Stimulated activated naive CD8-positive, alpha-beta T cell treated with anti-CD3 and anti-CD28 coated beads, Interleukin-15, Interleukin-2, amounts not matched to agents 100 ng/mL and 50 ng/mL, for 24 hours (primary cell): ENCODE data around the gene NOD2.

Experiments used
- H3K27ac Mint-ChIP-seq: one replicate; pipeline ENCODE4 v1.8.0; 2021; ENCODE audit warnings: mild to moderate bottlenecking, mixed read lengths
- H3K27me3 Mint-ChIP-seq: one replicate; pipeline ENCODE4 v1.8.0; 2021; ENCODE audit warnings: mixed read lengths
- H3K36me3 Mint-ChIP-seq: one replicate; pipeline ENCODE4 v1.8.0; 2021; ENCODE audit warnings: low read depth, mixed read lengths
- H3K4me1 Mint-ChIP-seq: one replicate; pipeline ENCODE4 v1.8.0; 2021; ENCODE audit warnings: low read depth, mixed read lengths
- H3K4me3 Mint-ChIP-seq: one replicate; pipeline ENCODE4 v1.8.0; 2021; ENCODE audit warnings: mild to moderate bottlenecking, mixed read lengths
- H3K9me3 Mint-ChIP-seq: one replicate; pipeline ENCODE4 v1.8.0; 2021; ENCODE audit warnings: mixed read lengths

Gene NOD2

DNA sequence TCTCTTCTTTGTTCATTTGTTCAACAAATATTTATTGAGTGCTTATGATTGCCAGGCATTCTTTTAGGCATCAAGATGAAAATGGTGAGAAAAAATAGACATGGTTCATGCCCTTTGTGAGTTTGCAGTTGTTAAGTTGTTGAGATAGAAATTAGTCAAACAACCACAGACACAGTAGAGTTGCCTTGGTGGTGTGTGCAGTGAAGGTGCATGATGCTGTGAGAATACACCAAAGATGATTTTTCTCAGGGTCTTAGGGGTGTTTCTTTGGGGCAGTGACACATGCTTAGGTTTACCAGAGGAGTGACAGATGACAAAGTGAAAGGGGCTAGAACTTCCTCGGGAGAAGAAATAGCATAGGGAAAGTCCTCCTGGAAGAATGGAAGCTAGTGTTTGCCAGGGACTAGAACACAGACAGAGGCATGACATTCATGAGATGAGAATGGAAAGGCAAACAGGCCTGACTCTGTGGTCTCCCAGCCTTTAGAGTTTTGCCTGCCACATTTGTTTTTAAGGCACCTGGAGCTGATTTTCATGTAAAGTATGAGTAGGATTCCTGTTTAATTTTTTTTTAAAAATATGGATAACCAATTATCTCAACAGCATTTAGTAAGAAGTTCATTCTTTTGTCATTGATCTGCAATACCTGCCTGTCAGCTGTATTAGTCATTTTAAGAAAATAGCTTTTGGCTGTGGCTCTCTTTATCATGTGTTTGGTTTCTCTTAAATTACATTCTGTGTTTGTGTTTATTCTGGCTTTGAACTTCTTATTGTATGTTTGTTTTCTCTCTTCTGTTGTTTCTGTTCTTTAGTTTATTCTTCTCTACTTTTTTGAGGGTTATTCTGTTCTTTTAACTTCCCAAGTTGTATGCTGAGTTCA lies 85.1 kb downstream of the NOD2 start:
- Mint-ChIP-seq H3K36me3 (peaks cover 56% of the 10 kb centered on the region), H3K27me3 (no peaks in the 10 kb centered on the region), H3K27ac (peak overlapping the region; percentile 56), H3K4me3 (no peak overlapping the region), H3K9me3 (no peaks in the 10 kb centered on the region), H3K4me1 (peaks cover 63% of the 10 kb centered on the region)

DNA sequence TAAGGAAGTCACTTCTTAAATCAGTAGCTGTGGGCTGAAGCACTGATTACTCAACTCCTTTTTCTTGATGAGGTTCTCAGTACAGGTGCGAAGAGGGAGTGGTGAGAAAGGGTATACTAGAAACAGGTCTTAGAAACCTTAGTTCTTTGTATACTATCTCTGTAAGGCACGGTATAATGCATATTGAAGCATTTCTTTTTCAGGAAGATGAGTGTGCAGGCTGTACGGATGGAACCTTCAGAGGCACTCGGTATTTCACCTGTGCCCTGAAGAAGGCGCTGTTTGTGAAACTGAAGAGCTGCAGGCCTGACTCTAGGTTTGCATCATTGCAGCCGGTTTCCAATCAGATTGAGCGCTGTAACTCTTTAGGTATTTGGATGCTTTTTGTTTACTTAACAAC lies 87.6 kb downstream of the NOD2 start:
- H3K36me3 Mint-ChIP-seq = peaks cover 69% of the 10 kb centered on the region
- H3K27me3 Mint-ChIP-seq = no peaks in the 10 kb centered on the region
- peaks cover 43% of the 10 kb centered on the region for H3K4me1 Mint-ChIP-seq
- peak overlapping the region; percentile 68 for H3K27ac Mint-ChIP-seq
- no peak overlapping the region for H3K4me3 Mint-ChIP-seq
- H3K9me3 Mint-ChIP-seq = no peaks in the 10 kb centered on the region

DNA sequence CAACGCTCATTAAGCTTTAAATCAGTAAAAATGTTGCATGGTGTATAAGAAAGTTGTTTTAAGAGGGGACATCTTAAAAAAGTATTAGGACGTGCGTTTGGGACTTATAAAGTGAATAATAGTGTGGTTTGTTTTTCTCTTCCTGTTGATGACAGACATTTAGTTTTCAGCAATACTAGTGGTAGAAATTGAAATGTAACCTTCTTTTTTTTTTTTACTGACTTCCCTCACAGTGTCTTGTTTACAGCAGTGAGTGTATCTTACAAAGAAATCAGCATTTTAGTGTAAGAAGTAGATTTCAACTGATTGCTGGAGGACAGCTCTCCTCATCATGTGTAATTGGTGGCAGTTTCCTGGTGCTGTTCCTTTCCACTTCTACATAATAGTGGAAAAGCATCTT lies 88.1 kb downstream of the NOD2 start:
- Mint-ChIP-seq H3K4me1 (peaks cover 41% of the 10 kb centered on the region), H3K9me3 (no peaks in the 10 kb centered on the region), H3K4me3 (no peak overlapping the region), H3K27ac (peak overlapping the region; percentile 68), H3K27me3 (no peaks in the 10 kb centered on the region), H3K36me3 (peaks cover 73% of the 10 kb centered on the region)
